ENCODE results near the gene ZNF462.

Gene ZNF462

DNA sequence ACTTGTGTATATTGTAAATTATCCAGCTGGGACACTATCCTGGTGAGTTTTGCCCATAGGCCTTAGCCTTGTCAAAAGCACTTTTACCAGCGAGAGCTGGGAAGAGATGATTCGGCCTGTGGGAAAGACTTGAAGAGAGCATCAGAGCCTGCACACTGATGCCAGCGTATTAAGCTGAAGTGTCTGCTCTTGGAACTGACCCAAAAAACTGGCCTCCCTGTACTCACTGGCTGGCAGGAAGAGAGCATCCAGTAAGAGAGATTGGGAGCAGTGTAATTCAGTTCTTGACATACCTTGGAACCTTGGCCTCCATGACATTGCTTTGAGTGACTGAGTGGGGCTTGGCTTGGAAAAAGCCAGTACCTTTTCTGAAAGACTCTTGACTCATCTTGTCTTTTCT lies 73.7 kb downstream of the ZNF462 start:
- DNase-seq (ENCODE audit: insufficient read length, low spot score) (no peak), FAIRE-seq (no peak)
- no peak for TF ChIP-seq POLR2A (IDR thresholded peaks at IDR 0.05; ENCODE audit: low read depth, low read length)

DNA sequence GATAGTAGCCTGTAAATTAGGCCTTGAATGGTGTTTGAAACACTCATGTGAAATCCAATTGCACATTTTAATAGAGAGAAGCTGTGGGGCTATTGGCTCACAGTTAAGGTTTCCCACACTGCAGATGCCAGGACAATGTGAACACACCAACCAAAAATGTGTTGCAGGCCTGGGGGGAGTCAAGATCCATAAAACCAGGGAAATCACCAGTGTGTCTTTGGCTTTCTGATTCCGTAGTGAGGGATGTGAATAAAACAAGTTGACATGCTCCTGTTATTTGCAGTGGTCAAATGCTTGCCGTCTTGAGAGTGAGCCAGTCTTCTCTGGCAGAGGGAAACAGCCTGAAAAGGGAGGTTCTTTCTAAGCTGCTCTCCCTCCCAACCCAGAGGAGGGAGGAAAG lies 79.0 kb downstream of the ZNF462 start:
- no peak for DNase-seq (ENCODE audit: insufficient read length, low spot score)
- FAIRE-seq: no peak
- TF ChIP-seq POLR2A (IDR thresholded peaks at IDR 0.05; ENCODE audit: low read depth, low read length): no peak

DNA sequence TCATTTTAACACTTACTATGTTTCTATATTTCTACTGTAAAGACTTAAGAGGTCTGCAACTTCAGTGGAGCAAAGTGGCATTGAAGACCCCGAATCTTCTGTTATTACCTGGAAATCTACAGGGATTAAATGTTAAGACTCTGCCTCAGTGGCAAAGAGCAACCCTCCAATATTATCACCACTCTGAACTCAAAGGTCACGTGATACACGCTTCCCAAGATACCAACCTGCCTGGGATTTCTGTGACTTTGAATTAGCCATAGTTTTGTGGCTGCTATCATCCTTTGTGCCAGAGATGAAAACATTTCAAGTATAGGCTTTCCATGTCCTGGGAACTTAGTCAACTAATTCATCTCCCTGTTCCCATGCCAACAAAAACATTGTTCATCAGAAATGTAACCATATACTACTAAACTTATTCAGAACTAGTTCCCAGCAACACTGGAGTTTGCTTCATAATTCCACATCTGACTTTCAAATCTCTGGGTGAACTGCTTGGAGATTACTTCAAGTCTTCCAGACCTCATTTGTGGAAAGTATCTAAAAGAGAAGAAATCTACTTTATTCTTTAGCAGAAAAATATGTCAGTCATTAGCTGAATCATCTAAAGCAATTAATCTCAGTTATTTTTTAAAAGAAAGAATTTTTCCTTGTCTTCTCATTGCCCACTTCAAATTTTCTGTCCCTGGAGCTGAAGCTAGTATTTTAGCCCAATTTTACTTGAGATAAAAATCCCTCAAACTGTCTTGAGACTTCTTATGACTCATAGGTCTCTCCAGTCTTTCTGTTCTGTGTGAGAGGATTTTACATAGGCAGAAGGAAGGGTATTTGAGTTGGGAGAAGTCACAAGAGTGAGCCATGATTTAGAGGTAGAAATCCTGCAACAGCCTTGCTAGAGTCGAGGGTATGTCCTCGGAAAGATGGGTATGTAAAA lies 83.0 kb downstream of the ZNF462 start:
- no peak for TF ChIP-seq POLR2A (IDR thresholded peaks at IDR 0.05; ENCODE audit: low read depth, low read length)
- FAIRE-seq (peak; percentile 96), DNase-seq (ENCODE audit: insufficient read length, low spot score) (peak; percentile 47)

DNA sequence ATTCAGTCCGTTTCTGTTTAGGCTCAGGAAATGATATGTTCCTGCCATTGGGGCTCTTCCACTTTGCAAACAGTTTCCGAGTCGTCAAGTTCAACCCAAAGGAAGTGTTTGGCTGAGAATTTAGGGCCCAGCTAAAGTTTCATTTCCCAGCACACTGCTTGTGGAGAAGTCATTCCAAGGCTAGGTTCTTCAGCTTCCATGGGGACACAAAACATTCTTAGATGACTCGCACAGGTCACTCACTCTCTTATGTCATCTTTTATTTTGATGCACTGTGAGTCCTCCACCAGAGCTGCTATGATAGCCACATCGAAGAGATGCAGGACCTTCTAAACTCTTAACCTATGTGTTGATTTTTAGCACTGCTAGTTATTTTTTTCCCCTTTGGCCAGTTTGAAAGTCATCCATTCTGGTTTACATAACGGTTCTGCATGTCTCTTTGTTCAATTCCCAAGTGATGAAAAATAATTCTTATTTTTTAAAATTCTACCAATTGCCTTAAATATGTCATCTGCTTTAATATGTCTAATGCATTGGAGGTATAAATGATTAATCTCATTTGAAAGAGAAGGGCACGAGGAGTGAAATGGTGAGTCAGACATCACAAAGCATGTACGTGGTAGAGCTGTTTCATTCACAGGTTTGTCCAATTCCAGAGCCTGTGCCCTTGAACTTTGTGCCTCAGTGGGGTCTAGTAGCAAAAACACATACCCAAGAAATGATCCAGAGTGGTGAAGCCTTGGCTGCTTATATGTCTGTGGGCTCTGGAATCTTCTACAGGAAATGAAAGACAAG lies 84.3 kb downstream of the ZNF462 start:
- DNase-seq (ENCODE audit: insufficient read length, low spot score) (no peak), FAIRE-seq (peak; percentile 69)
- no peak for TF ChIP-seq POLR2A (IDR thresholded peaks at IDR 0.05; ENCODE audit: low read depth, low read length)

DNA sequence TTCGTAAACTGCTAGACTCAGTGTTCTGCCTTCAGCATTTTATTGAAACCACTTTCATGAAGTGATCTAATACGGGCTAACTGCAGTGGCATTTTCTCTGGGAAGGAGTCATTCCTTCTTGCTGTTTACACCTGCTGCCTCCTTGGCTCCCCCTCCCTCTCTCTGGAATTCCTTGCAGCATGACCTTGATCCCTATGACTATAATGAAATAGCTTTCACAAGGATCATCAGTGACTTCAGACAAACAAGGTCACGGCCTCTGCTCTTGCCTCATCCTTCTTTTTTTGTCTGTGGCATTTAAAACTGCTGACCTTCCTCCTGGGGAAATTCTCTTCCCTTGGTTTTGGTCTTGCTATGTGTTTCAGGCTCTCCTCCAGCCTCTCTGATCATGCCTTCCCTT lies 90.2 kb downstream of the ZNF462 start:
- peak; percentile 63 for DNase-seq (ENCODE audit: insufficient read length, low spot score)
- FAIRE-seq: peak; percentile 99
- no peak for TF ChIP-seq POLR2A (IDR thresholded peaks at IDR 0.05; ENCODE audit: low read depth, low read length)

DNA sequence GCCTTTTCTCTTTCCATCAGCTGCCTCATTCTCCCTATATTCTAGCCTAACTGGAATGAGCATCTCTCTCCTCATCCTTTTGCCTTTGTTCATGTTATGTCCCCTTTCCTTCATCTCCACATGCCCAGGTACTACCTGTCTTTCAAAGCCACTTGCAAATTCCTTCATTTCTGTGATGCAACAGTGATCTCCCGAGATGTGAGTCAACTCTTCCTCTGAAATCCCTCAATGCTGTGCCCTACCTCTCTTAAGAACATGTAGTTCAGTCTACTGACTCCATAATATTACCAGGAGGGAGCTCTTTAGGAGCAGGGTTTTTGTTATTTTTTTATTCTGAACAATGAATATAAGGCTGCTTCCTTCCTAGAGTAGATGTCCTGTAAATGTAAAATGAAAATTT lies 91.6 kb downstream of the ZNF462 start:
- FAIRE-seq (no peak), DNase-seq (ENCODE audit: insufficient read length, low spot score) (no peak)
- no peak for TF ChIP-seq POLR2A (IDR thresholded peaks at IDR 0.05; ENCODE audit: low read depth, low read length)

DNA sequence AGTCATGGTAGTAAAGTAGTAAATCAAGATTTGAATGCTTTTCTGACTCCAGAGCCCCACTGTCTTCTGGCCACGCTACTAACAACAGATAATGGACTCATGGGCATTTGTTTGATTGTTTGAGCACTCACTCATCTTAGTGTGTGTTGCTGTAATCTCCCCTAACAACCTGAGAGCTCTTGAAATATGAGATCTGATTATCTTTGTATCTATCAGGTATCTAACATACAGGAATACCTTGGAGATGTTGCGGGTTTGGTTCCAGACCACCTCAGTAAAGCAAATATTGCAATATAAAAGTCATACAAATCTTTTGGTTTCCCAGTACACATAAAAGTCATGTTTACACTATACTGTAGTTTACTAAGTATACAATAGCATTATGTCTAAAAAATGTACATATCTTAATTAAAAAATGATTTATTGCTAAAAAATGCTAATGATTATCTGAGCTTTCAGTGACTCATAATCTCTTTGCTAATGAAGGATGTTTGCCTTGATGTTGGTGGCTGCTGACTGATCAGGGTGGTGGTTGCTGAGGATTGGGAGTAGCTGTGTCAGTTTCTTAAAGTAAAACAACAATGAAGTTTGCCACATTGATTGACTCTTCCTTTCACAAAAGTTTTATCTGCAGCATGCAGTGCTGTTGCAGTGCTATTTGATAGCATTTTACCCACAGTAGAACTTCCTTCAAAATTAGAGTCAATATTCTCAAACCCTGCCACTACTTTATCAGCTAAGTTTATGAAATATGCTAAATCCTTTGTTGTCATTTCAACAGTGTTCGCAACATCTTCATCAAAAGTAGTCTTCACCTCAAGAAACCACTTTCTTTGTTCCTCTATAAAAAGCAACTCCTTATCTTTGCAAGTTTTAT lies 92.2 kb downstream of the ZNF462 start:
- DNase-seq (ENCODE audit: insufficient read length, low spot score): no peak
- TF ChIP-seq POLR2A (IDR thresholded peaks at IDR 0.05; ENCODE audit: low read depth, low read length): no peak
- no peak for FAIRE-seq

DNA sequence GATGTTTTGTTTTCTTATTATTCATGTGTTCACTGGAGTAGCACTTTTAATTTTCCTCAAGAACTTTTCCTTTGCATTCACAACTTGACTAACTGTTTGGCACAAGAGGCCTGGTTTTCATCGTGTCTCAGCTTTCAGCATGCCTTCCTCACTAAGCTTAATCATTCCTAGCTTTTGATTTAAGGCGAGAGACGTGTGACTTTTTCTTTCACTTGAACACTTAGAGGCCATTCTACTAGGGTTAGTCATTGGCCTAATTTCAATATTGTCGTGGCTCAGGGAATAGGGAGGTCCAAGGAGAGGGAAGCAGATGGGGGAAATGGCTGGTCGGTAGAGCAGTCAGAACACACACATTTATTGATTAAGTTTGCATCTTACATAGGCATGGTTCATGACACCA lies 94.0 kb downstream of the ZNF462 start:
- peak; percentile 94 for FAIRE-seq
- no peak for DNase-seq (ENCODE audit: insufficient read length, low spot score)
- no peak for TF ChIP-seq POLR2A (IDR thresholded peaks at IDR 0.05; ENCODE audit: low read depth, low read length)

DNA sequence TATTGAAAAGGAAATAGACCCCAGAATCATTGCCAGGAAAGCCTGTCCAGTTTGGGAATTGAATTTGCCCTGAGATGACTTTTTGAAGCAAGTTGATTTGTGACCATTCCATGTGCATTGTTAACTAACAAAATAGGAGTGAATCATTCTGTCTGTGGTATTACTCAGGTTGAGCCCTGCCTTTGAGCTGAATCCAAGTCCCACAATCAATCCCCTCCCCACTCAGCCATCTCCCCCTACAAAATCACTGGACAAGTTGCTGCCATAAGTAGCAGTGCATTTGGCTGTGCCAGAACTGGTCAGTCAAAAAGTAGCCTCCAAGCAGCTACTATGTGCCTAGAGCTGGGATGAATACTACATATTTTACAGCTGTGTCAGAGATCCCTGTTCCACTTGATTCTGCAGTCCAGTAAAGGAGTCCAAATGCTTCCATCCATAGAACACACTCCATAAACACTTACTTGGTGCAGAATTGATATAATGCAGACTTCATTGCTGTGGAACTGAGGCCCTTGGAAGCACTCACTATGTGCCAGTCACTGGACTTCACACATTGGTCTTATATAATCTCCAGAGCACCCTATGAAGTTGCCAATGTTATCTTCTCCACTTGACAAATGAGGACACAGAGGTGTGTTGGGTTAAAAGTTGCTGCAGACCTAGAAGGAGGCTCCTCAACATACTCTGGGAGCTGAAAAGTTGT lies 96.1 kb downstream of the ZNF462 start:
- TF ChIP-seq POLR2A (IDR thresholded peaks at IDR 0.05; ENCODE audit: low read depth, low read length): no peak
- DNase-seq (ENCODE audit: insufficient read length, low spot score) (no peak), FAIRE-seq (peak; percentile 96)

DNA sequence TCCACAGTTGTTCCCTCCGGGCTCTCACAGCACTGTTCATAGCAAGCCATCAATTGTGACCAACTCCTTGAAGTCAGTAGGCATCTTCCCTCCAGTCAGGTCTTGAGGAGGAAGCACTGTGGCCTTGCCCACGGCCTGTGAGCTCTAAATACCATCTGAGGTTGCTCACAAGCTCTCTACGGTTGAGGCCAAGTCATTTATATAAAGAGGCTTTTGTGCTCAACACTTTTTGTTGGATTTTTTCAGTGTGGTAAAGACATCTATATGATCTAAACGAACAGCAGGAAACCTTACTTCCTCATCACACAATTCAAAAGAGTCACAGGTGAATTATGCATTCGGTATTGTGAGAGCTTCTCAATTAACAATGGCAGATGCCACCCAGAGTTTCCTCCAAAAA lies 97.3 kb downstream of the ZNF462 start:
- FAIRE-seq (no peak), DNase-seq (ENCODE audit: insufficient read length, low spot score) (no peak)
- no peak for TF ChIP-seq POLR2A (IDR thresholded peaks at IDR 0.05; ENCODE audit: low read depth, low read length)

DNA sequence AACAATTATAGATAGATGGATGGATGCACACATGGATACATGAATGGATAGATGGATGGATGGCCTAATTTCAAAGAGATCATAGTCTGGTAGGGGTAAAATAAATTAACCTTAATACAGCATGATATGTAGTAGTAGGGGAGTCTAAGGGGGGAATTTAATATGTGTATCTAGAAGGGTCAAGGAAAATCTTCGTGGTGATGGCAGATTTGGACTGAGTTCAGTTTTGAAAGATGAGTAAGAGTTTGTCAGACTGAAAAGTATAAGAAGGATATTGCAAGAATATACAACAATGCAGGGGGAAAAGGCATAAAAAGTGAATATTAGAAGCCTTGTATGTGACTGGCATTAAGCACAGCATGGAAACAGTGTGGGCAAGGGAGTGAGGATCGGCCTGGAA lies 98.7 kb downstream of the ZNF462 start:
- FAIRE-seq (no peak), DNase-seq (ENCODE audit: insufficient read length, low spot score) (no peak)
- TF ChIP-seq POLR2A (IDR thresholded peaks at IDR 0.05; ENCODE audit: low read depth, low read length): no peak

DNA sequence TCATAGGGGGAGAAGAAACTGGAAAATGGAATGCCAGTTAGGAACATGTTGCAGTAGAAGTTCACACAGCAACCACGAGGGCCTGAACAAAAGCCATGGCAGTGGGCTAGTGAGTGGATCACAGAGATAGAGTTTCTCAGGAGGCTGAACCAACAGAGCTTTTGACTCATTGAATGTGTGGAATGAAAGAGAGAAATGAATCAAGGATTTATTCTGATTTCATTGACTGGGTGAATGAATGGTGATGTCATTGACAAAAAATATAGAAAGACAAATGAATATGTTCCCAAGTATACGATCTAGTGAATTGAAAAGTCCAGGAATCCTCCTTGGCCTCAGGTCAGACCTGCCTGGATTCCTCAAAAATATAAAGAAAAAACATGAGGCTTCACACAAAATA lies 99.2 kb downstream of the ZNF462 start:
- no peak for TF ChIP-seq POLR2A (IDR thresholded peaks at IDR 0.05; ENCODE audit: low read depth, low read length)
- peak; percentile 15 for FAIRE-seq
- no peak for DNase-seq (ENCODE audit: insufficient read length, low spot score)
